ENCODE results near the gene RTN4R. TPM values are rescaled to one million over a fixed set of nuclear protein-coding genes. Genes with fewer than 3 reads are reported as not detected.

The RTN4R gene
- total and polyA plus RNA-seq, 5 donors from 2014 or later: 1.2 to 3.3 (median 1.3) TPM

DNA sequence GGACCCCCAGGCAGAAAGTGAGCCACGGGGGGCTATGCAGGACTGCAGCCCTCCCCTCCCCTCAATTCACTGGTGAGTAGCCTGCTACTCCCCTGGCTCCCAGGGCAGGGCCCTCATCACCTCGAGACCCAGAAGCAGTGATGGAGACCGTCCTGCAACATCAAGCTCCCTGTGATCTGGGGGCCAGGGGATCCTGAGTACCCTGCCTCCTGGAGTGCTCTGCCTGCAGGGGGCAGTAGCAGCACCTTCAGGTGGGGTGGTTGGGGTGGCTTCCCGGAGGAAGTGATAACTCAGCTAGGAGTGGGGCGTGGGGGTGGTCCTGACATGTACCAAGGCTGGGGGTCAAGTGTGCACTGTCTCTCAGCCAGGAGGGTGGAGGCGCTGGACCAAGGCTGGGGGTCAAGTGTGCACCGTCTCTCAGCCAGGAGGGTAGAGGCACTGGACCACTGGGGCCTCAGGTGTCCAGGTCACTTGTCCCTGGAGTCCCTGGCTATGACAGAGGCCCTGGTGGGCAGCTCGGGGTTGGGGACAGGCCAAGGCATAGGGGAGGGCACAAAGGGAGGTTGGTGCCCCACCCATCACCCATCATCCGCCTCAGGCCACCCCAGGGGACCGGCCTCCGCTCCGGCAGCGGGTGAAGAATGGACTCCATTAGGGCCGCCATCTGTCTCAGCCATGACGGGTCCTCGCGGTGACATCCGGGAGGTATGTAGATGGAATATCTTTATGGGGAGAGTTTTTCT, 9.4 kb downstream of the RTN4R start:
- Mint-ChIP-seq H3K27me3 (peaks cover 7% of the 10 kb centered on the region), H3K27ac (no peak overlapping the region), H3K9me3 (no peaks in the 10 kb centered on the region), H3K36me3 (no peaks in the 10 kb centered on the region), H3K4me1 (peaks cover 0 to 4% (median 0%) of the 10 kb centered on the region in 4 donors), H3K4me3 (no peak overlapping the region)
- H3K36me3 ChIP-seq (ENCODE audit: control insufficient read depth, insufficient read depth, low read length): no peaks in the 10 kb centered on the region
- DNase-seq (peak in 1 of 3 donors; percentile 33), ATAC-seq (ENCODE audit: low read depth in 2 of 2) (no peak)
- no peaks in the 10 kb centered on the region for H3K4me1 ChIP-seq (ENCODE audit: control insufficient read depth, insufficient read depth, low read length, poor library complexity, severe bottlenecking)
- H3K4me3 ChIP-seq (ENCODE audit: low read depth, low read length): no peak overlapping the region
- no peak overlapping the region for H3K27ac ChIP-seq (ENCODE audit: insufficient read depth, low read length, poor library complexity, severe bottlenecking)
- no peaks in the 10 kb centered on the region for H3K27me3 ChIP-seq (ENCODE audit: control insufficient read depth, insufficient read depth, low read length)
- H3K9me3 ChIP-seq (ENCODE audit: control insufficient read depth in 2 of 2, low read length in 2 of 2): no peaks in the 10 kb centered on the region

DNA sequence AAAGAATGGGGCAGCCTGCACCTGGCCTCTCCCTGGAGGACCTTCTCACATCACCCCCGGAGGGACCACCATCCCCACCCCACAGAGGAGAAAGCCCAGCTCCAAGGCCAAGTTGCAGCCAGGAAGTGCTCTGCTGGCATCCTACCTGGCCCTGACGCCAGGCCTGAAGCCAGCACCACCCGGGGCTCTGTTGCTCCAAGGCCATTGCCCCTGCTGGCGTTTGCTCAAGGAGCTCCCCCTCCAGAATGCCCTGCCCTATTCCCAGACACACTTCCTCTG, 10.2 kb downstream of the RTN4R start:
- H3K36me3 Mint-ChIP-seq: no peaks in the 10 kb centered on the region
- no peaks in the 10 kb centered on the region for H3K4me1 ChIP-seq (ENCODE audit: control insufficient read depth, insufficient read depth, low read length, poor library complexity, severe bottlenecking)
- no peaks in the 10 kb centered on the region for H3K36me3 ChIP-seq (ENCODE audit: control insufficient read depth, insufficient read depth, low read length)
- no peak overlapping the region for H3K4me3 ChIP-seq (ENCODE audit: low read depth, low read length)
- H3K27ac Mint-ChIP-seq: no peak overlapping the region
- peaks cover 11% of the 10 kb centered on the region for H3K27me3 Mint-ChIP-seq
- no peaks in the 10 kb centered on the region for H3K27me3 ChIP-seq (ENCODE audit: control insufficient read depth, insufficient read depth, low read length)
- no peaks in the 10 kb centered on the region for H3K9me3 Mint-ChIP-seq
- ATAC-seq (ENCODE audit: low read depth in 2 of 2) (no peak), DNase-seq (no peak)
- peaks cover 0 to 4% (median 0%) of the 10 kb centered on the region in 4 donors for H3K4me1 Mint-ChIP-seq
- H3K9me3 ChIP-seq (ENCODE audit: control insufficient read depth in 2 of 2, low read length in 2 of 2): no peaks in the 10 kb centered on the region
- H3K4me3 Mint-ChIP-seq: no peak overlapping the region
- H3K27ac ChIP-seq (ENCODE audit: insufficient read depth, low read length, poor library complexity, severe bottlenecking): no peak overlapping the region

DNA sequence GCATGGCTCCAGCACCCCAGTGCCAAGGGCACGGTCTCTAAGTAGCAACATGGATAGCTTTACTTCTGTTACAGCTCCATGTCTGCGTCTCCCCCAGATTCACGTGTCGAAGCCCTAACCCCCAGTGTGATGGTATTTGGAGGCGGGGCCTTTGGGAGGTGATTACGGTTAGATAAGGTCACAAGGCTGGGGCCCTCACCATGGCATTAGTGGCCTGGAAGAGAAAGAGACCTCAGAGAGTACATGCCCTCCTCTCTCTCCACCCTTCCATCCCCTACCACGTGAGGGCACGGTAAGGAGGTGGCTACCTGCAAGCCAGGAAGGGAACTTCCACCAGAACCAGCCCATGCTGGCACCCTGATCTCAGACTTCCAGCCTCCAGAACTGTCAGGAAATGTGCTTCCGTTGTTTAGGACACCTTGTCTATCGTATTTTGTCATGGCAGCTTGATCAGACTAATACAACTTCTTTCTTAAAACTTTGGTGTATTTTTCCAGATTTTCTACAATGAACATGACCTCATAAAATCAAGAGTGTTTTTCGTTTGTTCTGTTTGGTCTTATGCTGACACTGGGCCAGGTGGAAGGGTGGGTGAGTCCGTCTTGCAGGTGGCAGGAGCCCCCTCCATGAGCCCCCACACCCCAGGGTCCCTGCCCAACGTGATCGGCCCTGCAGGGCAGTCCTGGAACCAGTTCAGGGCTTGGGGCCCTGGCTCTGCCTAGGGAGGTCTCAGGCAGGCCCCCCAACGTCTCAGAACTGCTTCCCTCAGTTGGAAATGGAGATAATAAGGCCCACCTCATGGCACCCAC, 10.7 kb downstream of the RTN4R start:
- H3K4me1 Mint-ChIP-seq: peaks cover 0 to 4% (median 0%) of the 10 kb centered on the region in 4 donors
- no peak overlapping the region for H3K4me3 Mint-ChIP-seq
- Histone ChIP-seq H3K36me3 (ENCODE audit: control insufficient read depth, insufficient read depth, low read length) (no peaks in the 10 kb centered on the region), H3K27ac (ENCODE audit: insufficient read depth, low read length, poor library complexity, severe bottlenecking) (no peak overlapping the region), H3K4me1 (ENCODE audit: control insufficient read depth, insufficient read depth, low read length, poor library complexity, severe bottlenecking) (no peaks in the 10 kb centered on the region), H3K27me3 (ENCODE audit: control insufficient read depth, insufficient read depth, low read length) (no peaks in the 10 kb centered on the region), H3K9me3 (ENCODE audit: control insufficient read depth in 2 of 2, low read length in 2 of 2) (no peaks in the 10 kb centered on the region), H3K4me3 (ENCODE audit: low read depth, low read length) (no peak overlapping the region)
- DNase-seq: no peak
- H3K9me3 Mint-ChIP-seq: no peaks in the 10 kb centered on the region
- peaks cover 11% of the 10 kb centered on the region for H3K27me3 Mint-ChIP-seq
- no peak overlapping the region for H3K27ac Mint-ChIP-seq
- no peaks in the 10 kb centered on the region for H3K36me3 Mint-ChIP-seq
- ATAC-seq (ENCODE audit: low read depth in 2 of 2): no peak

DNA sequence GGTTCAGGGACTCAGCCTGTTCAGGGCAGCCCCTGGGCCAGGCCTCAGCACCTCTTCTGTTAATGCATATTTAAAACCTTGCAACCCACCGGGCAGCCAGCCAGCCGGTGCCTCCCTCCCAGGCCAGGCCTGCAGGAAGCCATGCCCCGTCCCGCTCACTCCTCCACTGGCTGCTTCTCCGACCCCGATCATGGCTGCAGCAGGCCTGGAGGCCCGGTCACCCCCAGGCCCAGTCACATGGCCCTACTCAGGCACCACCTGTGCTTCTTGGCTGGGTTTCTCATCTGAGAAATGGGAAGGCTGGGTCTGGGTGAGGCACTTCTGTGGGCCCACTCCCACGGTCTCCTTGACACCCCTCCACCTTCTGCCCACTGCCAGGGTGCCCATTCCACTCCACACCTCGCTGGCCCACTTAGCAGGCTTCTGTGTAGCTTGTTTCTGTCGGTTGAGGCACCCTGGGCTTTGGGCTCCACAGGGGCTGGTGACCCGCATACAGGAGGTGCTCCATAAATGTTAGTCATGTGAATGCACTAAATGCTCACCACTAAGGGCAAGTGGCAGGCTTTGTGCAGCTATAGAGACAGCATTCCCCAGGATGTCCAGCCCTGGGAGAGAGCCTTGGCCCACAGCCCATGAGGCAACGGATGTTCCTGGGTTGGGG, 11.4 kb downstream of the RTN4R start:
- Histone ChIP-seq H3K9me3 (ENCODE audit: control insufficient read depth in 2 of 2, low read length in 2 of 2) (no peaks in the 10 kb centered on the region), H3K27me3 (ENCODE audit: control insufficient read depth, insufficient read depth, low read length) (no peaks in the 10 kb centered on the region), H3K4me1 (ENCODE audit: control insufficient read depth, insufficient read depth, low read length, poor library complexity, severe bottlenecking) (no peaks in the 10 kb centered on the region), H3K4me3 (ENCODE audit: low read depth, low read length) (no peak overlapping the region), H3K36me3 (ENCODE audit: control insufficient read depth, insufficient read depth, low read length) (no peaks in the 10 kb centered on the region), H3K27ac (ENCODE audit: insufficient read depth, low read length, poor library complexity, severe bottlenecking) (no peak overlapping the region)
- H3K4me3 Mint-ChIP-seq: no peak overlapping the region
- H3K9me3 Mint-ChIP-seq: no peaks in the 10 kb centered on the region
- H3K27me3 Mint-ChIP-seq: peaks cover 6% of the 10 kb centered on the region
- no peak for DNase-seq
- no peaks in the 10 kb centered on the region for H3K36me3 Mint-ChIP-seq
- no peak for ATAC-seq (ENCODE audit: low read depth in 2 of 2)
- H3K27ac Mint-ChIP-seq: no peak overlapping the region
- peaks cover 0 to 4% (median 0%) of the 10 kb centered on the region in 4 donors for H3K4me1 Mint-ChIP-seq

DNA sequence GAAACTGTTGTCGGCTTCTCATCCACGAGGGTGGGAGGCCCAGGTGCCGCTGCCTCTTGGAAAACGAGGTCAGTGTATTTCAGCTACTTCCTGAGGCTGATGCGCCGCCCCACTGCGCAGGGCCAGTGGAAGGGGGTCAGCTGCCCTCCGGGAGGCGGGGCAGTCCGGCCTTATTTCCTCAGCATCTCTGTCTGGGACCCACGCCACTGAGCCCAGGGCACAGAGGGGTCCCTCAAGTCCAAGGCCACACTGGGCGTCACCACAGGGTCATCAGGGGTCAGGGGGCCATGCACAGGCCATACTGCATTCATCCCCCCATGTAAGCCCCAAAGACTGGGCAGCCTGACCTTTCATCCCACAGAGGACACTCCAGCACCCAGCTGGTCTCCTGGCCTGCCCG, 12.1 kb downstream of the RTN4R start:
- no peak overlapping the region for H3K4me3 ChIP-seq (ENCODE audit: low read depth, low read length)
- no peaks in the 10 kb centered on the region for H3K27me3 ChIP-seq (ENCODE audit: control insufficient read depth, insufficient read depth, low read length)
- H3K36me3 ChIP-seq (ENCODE audit: control insufficient read depth, insufficient read depth, low read length): no peaks in the 10 kb centered on the region
- no peak overlapping the region for H3K27ac ChIP-seq (ENCODE audit: insufficient read depth, low read length, poor library complexity, severe bottlenecking)
- ATAC-seq (ENCODE audit: low read depth in 2 of 2): no peak
- Mint-ChIP-seq H3K4me3 (no peak overlapping the region), H3K36me3 (no peaks in the 10 kb centered on the region), H3K27ac (no peak overlapping the region), H3K4me1 (peaks cover 0 to 4% (median 0%) of the 10 kb centered on the region in 4 donors), H3K9me3 (no peaks in the 10 kb centered on the region), H3K27me3 (peaks cover 6% of the 10 kb centered on the region)
- no peaks in the 10 kb centered on the region for H3K9me3 ChIP-seq (ENCODE audit: control insufficient read depth in 2 of 2, low read length in 2 of 2)
- no peaks in the 10 kb centered on the region for H3K4me1 ChIP-seq (ENCODE audit: control insufficient read depth, insufficient read depth, low read length, poor library complexity, severe bottlenecking)
- no peak for DNase-seq

DNA sequence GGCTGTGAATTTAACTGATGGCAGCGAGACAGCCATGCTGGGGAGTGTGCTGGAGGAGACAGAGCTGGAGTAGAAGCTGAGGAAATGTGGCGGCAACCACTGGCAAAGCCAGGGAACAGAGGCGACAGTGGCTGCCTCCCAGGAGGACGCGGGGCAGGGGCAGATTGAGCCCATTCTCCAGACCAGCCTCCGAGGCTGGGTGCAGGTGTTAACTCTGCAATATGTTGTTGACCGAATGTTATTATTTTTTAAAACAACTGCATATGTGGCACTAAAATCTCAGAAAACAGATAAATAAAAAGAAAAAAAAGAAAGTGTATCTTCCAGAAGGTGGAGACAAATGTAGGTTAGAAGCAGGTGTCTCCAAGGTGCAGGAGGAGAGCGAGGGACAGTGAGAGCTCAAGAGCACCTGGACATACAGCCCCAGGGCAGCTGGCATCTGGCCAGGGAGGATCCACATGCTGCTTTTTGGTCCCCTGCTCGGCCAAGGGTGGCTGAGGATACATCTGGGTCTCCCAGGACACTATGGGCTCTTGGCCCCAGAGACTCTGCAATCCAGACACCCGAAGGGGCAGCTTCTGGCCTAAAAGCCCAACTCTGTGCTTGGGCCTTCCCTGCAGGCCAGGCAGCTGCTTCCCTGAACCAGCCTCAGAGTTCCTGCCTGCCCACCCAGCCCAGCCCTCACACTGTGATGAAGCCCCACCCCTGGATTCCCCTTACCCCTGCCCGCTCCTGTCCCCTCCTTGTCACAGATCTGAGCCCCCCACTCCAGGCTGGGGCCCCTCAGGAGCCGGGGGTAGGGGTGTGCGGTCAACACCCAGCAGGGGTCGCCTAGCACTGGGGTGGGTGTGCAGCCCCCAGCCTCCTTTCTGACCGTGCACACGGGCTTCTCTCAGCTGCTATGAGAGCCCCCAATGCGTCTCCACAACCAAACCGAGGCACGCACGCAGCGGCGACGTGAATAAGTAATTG, 12.9 kb downstream of the RTN4R start:
- Histone ChIP-seq H3K27ac (ENCODE audit: insufficient read depth, low read length, poor library complexity, severe bottlenecking) (no peak overlapping the region), H3K27me3 (ENCODE audit: control insufficient read depth, insufficient read depth, low read length) (no peaks in the 10 kb centered on the region), H3K36me3 (ENCODE audit: control insufficient read depth, insufficient read depth, low read length) (no peaks in the 10 kb centered on the region), H3K4me1 (ENCODE audit: control insufficient read depth, insufficient read depth, low read length, poor library complexity, severe bottlenecking) (no peaks in the 10 kb centered on the region), H3K4me3 (ENCODE audit: low read depth, low read length) (no peak overlapping the region), H3K9me3 (ENCODE audit: control insufficient read depth in 2 of 2, low read length in 2 of 2) (no peaks in the 10 kb centered on the region)
- ATAC-seq (ENCODE audit: low read depth in 2 of 2) (no peak), DNase-seq (no peak)
- Mint-ChIP-seq H3K9me3 (no peaks in the 10 kb centered on the region), H3K27me3 (peaks cover 6% of the 10 kb centered on the region), H3K27ac (peak overlapping the region in 1 of 3 donors; percentile 18), H3K4me1 (peaks cover 0 to 4% (median 0%) of the 10 kb centered on the region in 4 donors), H3K4me3 (peak overlapping the region in 1 of 4 donors; percentile 18), H3K36me3 (no peaks in the 10 kb centered on the region)

DNA sequence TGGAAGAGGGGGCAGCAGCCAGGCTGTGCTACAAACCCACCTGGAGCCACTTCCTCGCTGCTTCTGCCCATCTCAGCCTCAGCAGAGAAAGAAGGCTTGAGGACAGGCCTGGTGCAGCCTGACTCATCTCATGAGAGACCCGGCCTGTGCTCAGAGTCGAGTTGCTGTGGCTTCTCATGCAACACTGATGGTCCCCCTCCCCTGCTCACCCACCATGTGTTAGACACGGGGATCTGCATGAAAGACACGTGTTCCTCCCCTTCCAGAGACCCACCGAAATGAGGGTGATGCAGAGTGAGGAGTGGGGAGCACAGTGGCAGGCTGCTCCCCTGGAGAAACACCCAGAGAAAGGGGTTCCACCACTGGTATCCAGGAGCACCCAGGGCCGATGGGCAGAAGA, 15.0 kb downstream of the RTN4R start:
- H3K27ac ChIP-seq (ENCODE audit: insufficient read depth, low read length, poor library complexity, severe bottlenecking): no peak overlapping the region
- H3K27me3 Mint-ChIP-seq: peaks cover 6% of the 10 kb centered on the region
- no peak overlapping the region for H3K4me3 ChIP-seq (ENCODE audit: low read depth, low read length)
- H3K9me3 ChIP-seq (ENCODE audit: control insufficient read depth in 2 of 2, low read length in 2 of 2): no peaks in the 10 kb centered on the region
- H3K27ac Mint-ChIP-seq: no peak overlapping the region
- H3K4me1 ChIP-seq (ENCODE audit: control insufficient read depth, insufficient read depth, low read length, poor library complexity, severe bottlenecking): no peaks in the 10 kb centered on the region
- no peak for DNase-seq
- no peaks in the 10 kb centered on the region for H3K36me3 Mint-ChIP-seq
- no peak overlapping the region for H3K4me3 Mint-ChIP-seq
- no peaks in the 10 kb centered on the region for H3K36me3 ChIP-seq (ENCODE audit: control insufficient read depth, insufficient read depth, low read length)
- ATAC-seq (ENCODE audit: low read depth in 2 of 2): no peak
- H3K9me3 Mint-ChIP-seq: no peaks in the 10 kb centered on the region
- peaks cover 0 to 4% (median 0%) of the 10 kb centered on the region in 4 donors for H3K4me1 Mint-ChIP-seq
- H3K27me3 ChIP-seq (ENCODE audit: control insufficient read depth, insufficient read depth, low read length): no peaks in the 10 kb centered on the region

Measured in CD4-positive, CD25-positive, alpha-beta regulatory T cell (primary cell).